NCI-H748 treated with DMSO at 0.1 percent for 48 hours (cell line): ENCODE results near the gene PRAMEF12.
"Not testable (repeated sequence)": the region's sequence is repeated elsewhere in the genome, so short reads cannot be mapped to it uniquely, and the experiment has no call there.

Experiments used
- DNase-seq: peaks from one replicate; lab custom pipeline; 2025; lab: John Stamatoyannopoulos, UW

PRAMEF12 gene

GRCh38 chr1:12771186-12771585 is 2.4 kb upstream of the PRAMEF12 start:
- no peak for DNase-seq

- no peak for DNase-seq
Measured at GRCh38 chr1:12772520-12772919, 1.0 kb upstream of the PRAMEF12 start.

GRCh38 chr1:12774801-12775345 is 1.3 kb downstream of the PRAMEF12 start:
- no peak for DNase-seq

- DNase-seq, result no peak
Measured at GRCh38 chr1:12775443-12775842, 1.9 kb downstream of the PRAMEF12 start.

GRCh38 chr1:12776801-12777557 is 3.4 kb downstream of the PRAMEF12 start:
- DNase-seq, result no peak

GRCh38 chr1:12778061-12778460 is 4.5 kb downstream of the PRAMEF12 start:
- no peak for DNase-seq

- DNase-seq, result no peak
Measured at GRCh38 chr1:12778907-12779306, 5.4 kb downstream of the PRAMEF12 start.

GRCh38 chr1:12781488-12781887 is 8.0 kb downstream of the PRAMEF12 start:
- DNase-seq, result not testable (repeated sequence)

- not testable (repeated sequence) for DNase-seq
Measured at GRCh38 chr1:12783783-12784182, 10.2 kb downstream of the PRAMEF12 start.

GRCh38 chr1:12784729-12785128 is 11.2 kb downstream of the PRAMEF12 start:
- DNase-seq, result not testable (repeated sequence)

- DNase-seq, result not testable (repeated sequence)
Measured at GRCh38 chr1:12791097-12791496, 17.6 kb downstream of the PRAMEF12 start, which contains the start of gene PRAMEF1. Gene PRAMEF1 (plus strand): TSS chr1:12791397. CDS start chr1:12793228, 1,831 bp downstream.

GRCh38 chr1:12798911-12799310 is 25.4 kb downstream of the PRAMEF12 start:
- DNase-seq, result no peak

- DNase-seq, result no peak
Measured at GRCh38 chr1:12799730-12800129, 26.2 kb downstream of the PRAMEF12 start.

- DNase-seq, result no peak
Measured at GRCh38 chr1:12809933-12810332, 36.4 kb downstream of the PRAMEF12 start.

GRCh38 chr1:12810691-12811408 is 37.3 kb downstream of the PRAMEF12 start:
- no peak for DNase-seq

- no peak for DNase-seq
Measured at GRCh38 chr1:12811409-12811784, 37.9 kb downstream of the PRAMEF12 start.

GRCh38 chr1:12819061-12819460 is 45.5 kb downstream of the PRAMEF12 start:
- not testable (repeated sequence) for DNase-seq
